HG02571 (cell line): ENCODE measurements around the gene ZNHIT3.

Source experiments
- ATAC-seq: cut with Tn5 transposase; IDR thresholded peaks from one replicate; pipeline ENCODE4 v1.9.1; 2021; ENCODE audit warnings: mild to moderate bottlenecking, moderate library complexity; ENCODE audit not compliant: unreplicated experiment

Gene ZNHIT3

GRCh38 chr17:36509272-36509985 is 22.9 kb downstream of the ZNHIT3 start:
- ATAC-seq: no peak

- ATAC-seq: no peak
Measured at GRCh38 chr17:36510636-36511035, 24.2 kb downstream of the ZNHIT3 start.

- no peak for ATAC-seq
Measured at GRCh38 chr17:36511216-36511615, 24.7 kb downstream of the ZNHIT3 start.

GRCh38 chr17:36512641-36513040 is 26.2 kb downstream of the ZNHIT3 start:
- ATAC-seq: no peak

GRCh38 chr17:36514856-36515255 is 28.4 kb downstream of the ZNHIT3 start:
- ATAC-seq: no peak

- ATAC-seq: no peak
Measured at GRCh38 chr17:36515837-36516236, 29.4 kb downstream of the ZNHIT3 start.

GRCh38 chr17:36523113-36523512 is 36.6 kb downstream of the ZNHIT3 start:
- ATAC-seq: no peak

- ATAC-seq: no peak
Measured at GRCh38 chr17:36524428-36524876, 38.0 kb downstream of the ZNHIT3 start.

- no peak for ATAC-seq
Measured at GRCh38 chr17:36525113-36525512, 38.6 kb downstream of the ZNHIT3 start.

GRCh38 chr17:36525888-36526287 is 39.4 kb downstream of the ZNHIT3 start:
- no peak for ATAC-seq

- ATAC-seq: no peak
Measured at GRCh38 chr17:36527621-36528250, 41.3 kb downstream of the ZNHIT3 start.

GRCh38 chr17:36529121-36529520 is 42.6 kb downstream of the ZNHIT3 start:
- ATAC-seq: no peak

GRCh38 chr17:36532435-36532975 is 46.0 kb downstream of the ZNHIT3 start:
- ATAC-seq: no peak

- peak; percentile 19 for ATAC-seq
Measured at GRCh38 chr17:36533935-36534839, 47.7 kb downstream of the ZNHIT3 start.

GRCh38 chr17:36534840-36535668 is 48.6 kb downstream of the ZNHIT3 start, which contains the start of the genes MYO19 and PIGW:
Gene MYO19, minus strand, starts transcription at chr17:36534868. Its CDS starts 2,330 bp downstream, at chr17:36532538.
Gene PIGW, plus strand, starts transcription at chr17:36534987. Its CDS starts 2,115 bp downstream, at chr17:36537102.
- peak; percentile 71 for ATAC-seq

GRCh38 chr17:36535669-36536081 is 49.2 kb downstream of the ZNHIT3 start:
- no peak for ATAC-seq

- no peak for ATAC-seq
Measured at GRCh38 chr17:36540696-36541095, 54.2 kb downstream of the ZNHIT3 start.

GRCh38 chr17:36542755-36543154 is 56.3 kb downstream of the ZNHIT3 start:
- no peak for ATAC-seq

- peak; percentile 5 for ATAC-seq
Measured at GRCh38 chr17:36544044-36544306, 57.5 kb downstream of the ZNHIT3 start.

GRCh38 chr17:36544307-36545076 is 58.0 kb downstream of the ZNHIT3 start, which contains the start of gene GGNBP2:
Gene GGNBP2, plus strand, starts transcription at chr17:36544919. Its CDS starts 806 bp downstream, at chr17:36545725.
- ATAC-seq: peak; percentile 49
